ENCODE results near the gene UBE4B.
"Not testable (repeated sequence)": the region's sequence is repeated elsewhere in the genome, so short reads cannot be mapped to it uniquely, and the experiment has no call there.

The UBE4B gene

GRCh38 chr1:10179406-10180091 lies 146.8 kb downstream of the UBE4B start:
- peak; percentile 65 for DNase-seq

- no peak for DNase-seq
These were observed 148.4 kb downstream of the UBE4B start for GRCh38 chr1:10181154-10181553.

- DNase-seq = no peak
These were observed 153.0 kb downstream of the UBE4B start for GRCh38 chr1:10185759-10186158.

GRCh38 chr1:10186331-10187025 lies 153.7 kb downstream of the UBE4B start:
- no peak for DNase-seq

- no peak for DNase-seq
These were observed 154.2 kb downstream of the UBE4B start for GRCh38 chr1:10187026-10187334.

- no peak for DNase-seq
These were observed 155.4 kb downstream of the UBE4B start for GRCh38 chr1:10188133-10188650.

GRCh38 chr1:10189659-10190058 lies 156.9 kb downstream of the UBE4B start:
- no peak for DNase-seq

- DNase-seq = no peak
These were observed 159.5 kb downstream of the UBE4B start for GRCh38 chr1:10192263-10192662.

GRCh38 chr1:10193288-10193687 lies 160.5 kb downstream of the UBE4B start:
- no peak for DNase-seq

GRCh38 chr1:10195570-10195969 lies 162.8 kb downstream of the UBE4B start:
- DNase-seq = no peak

- DNase-seq = no peak
These were observed 164.2 kb downstream of the UBE4B start for GRCh38 chr1:10196976-10197375.

- DNase-seq = no peak
These were observed 167.9 kb downstream of the UBE4B start for GRCh38 chr1:10200620-10201019.

GRCh38 chr1:10204003-10204642 lies 171.4 kb downstream of the UBE4B start:
- DNase-seq = no peak

- DNase-seq = not testable (repeated sequence)
These were observed 172.4 kb downstream of the UBE4B start for GRCh38 chr1:10205206-10205605.

GRCh38 chr1:10207810-10208209 lies 175.1 kb downstream of the UBE4B start:
- DNase-seq = no peak

GRCh38 chr1:10208537-10208936 lies 175.8 kb downstream of the UBE4B start:
- no peak for DNase-seq

- no peak for DNase-seq
These were observed 176.8 kb downstream of the UBE4B start for GRCh38 chr1:10209590-10209904.

GRCh38 chr1:10209905-10210810 lies 177.4 kb downstream of the UBE4B start, which contains the start of gene KIF1B:
KIF1B (plus strand) TSS chr1:10210570; CDS start chr1:10232329, 21,759 bp downstream.
- DNase-seq = peak; percentile 100

- peak; percentile 94 for DNase-seq
These were observed 178.4 kb downstream of the UBE4B start for GRCh38 chr1:10210841-10211804.

- DNase-seq = no peak
These were observed 179.2 kb downstream of the UBE4B start for GRCh38 chr1:10211805-10212410.

GRCh38 chr1:10212476-10212875 lies 179.7 kb downstream of the UBE4B start:
- DNase-seq = no peak
